WTC11 (cell line): ENCODE measurements around the gene SMO.

Experiments used
- CTCF ChIP-seq: fragments of 200-600 bp; IDR thresholded peaks from 2 replicates; pipeline ENCODE4 v1.8.0; 2022; ENCODE audit warnings: antibody characterized with exemption
- NR3C1 ChIP-seq: sonication (generic); formaldehyde crosslinking; conservative IDR thresholded peaks from 2 replicates; pipeline ENCODE4 v1.8.1; 2023; ENCODE audit warnings: low read depth, mild to moderate bottlenecking, missing genetic modification reagents
- SMAD3 ChIP-seq: sonication (generic); formaldehyde crosslinking; IDR thresholded peaks from 2 replicates; pipeline ENCODE4 v1.8.0; 2022; ENCODE audit warnings: missing genetic modification reagents, mild to moderate bottlenecking, borderline replicate concordance
- TEAD4 ChIP-seq: sonication (generic); formaldehyde crosslinking; IDR thresholded peaks from 2 replicates; pipeline ENCODE4 v1.8.0; 2022; ENCODE audit warnings: mild to moderate bottlenecking, missing genetic modification reagents
- TF ChIP-seq, protein P1 (sequence below): sonication (generic); formaldehyde crosslinking; IDR thresholded peaks from 2 replicates; pipeline ENCODE4 v1.8.1; 2022; ENCODE audit warnings: mild to moderate bottlenecking, moderate library complexity, missing genetic modification reagents

- TF ChIP-seq SMAD3 (CRISPR knock-in tag): no peak
- no peak for TF ChIP-seq NR3C1
- TF ChIP-seq, protein P1, sequence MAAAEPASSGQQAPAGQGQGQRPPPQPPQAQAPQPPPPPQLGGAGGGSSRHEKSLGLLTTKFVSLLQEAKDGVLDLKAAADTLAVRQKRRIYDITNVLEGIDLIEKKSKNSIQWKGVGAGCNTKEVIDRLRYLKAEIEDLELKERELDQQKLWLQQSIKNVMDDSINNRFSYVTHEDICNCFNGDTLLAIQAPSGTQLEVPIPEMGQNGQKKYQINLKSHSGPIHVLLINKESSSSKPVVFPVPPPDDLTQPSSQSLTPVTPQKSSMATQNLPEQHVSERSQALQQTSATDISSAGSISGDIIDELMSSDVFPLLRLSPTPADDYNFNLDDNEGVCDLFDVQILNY: no peak
- no peak for TF ChIP-seq TEAD4
- no peak for TF ChIP-seq CTCF
Measured at GRCh38 chr7:129262324-129262723, 73.9 kb downstream of the SMO start.
